SK-N-MC (cell line): ENCODE measurements around the gene KRTAP2-2.

Source experiments
- DNase-seq: peaks from one replicate; pipeline ENCODE4 v3.0.0-alpha.2; 2011; ENCODE audit warnings: low read depth, low spot score
- H3K27ac ChIP-seq: fragments of 200-600 bp; sonication (generic); 2 replicates; pipeline ENCODE4 v1.5.1; 2016; ENCODE audit warnings: mixed run types
- H3K36me3 ChIP-seq: fragments of 200-600 bp; sonication (generic); 2 replicates; pipeline ENCODE4 v1.6.1; 2017; ENCODE audit warnings: antibody characterized with exemption, low read length, mixed read lengths; ENCODE audit not compliant: insufficient read depth
- H3K4me3 ChIP-seq: fragments of 200-600 bp; sonication (generic); 2 replicates; pipeline ENCODE4 v1.5.1; 2016
- H3K9ac ChIP-seq: fragments of 200-600 bp; sonication (generic); 2 replicates; pipeline ENCODE4 v1.8.0; 2017; ENCODE audit warnings: mixed run types, mixed read lengths; ENCODE audit not compliant: insufficient read length
- H3K9me3 ChIP-seq: fragments of 200-600 bp; sonication (generic); 2 replicates; pipeline ENCODE4 v1.6.1; 2017; ENCODE audit warnings: low read depth, mild to moderate bottlenecking, antibody characterized with exemption, low read length, moderate library complexity, mixed read lengths
- EZH2 ChIP-seq: fragments of 200-600 bp; sonication (generic); IDR thresholded peaks from one replicate; pipeline ENCODE4 v1.6.1; 2017; ENCODE audit warnings: antibody characterized with exemption
- FOXP2 ChIP-seq: optimal IDR thresholded peaks from 2 replicates; pipeline ENCODE3; 2011; ENCODE audit warnings: mild to moderate bottlenecking, moderate library complexity; ENCODE audit not compliant: insufficient read depth; ENCODE audit errors: extremely low read length, control extremely low read depth
- POLR2AphosphoS5 ChIP-seq: IDR thresholded peaks from 2 replicates; pipeline ENCODE4 v1.6.1; 2012; ENCODE audit warnings: mild to moderate bottlenecking, low read depth, low read length, borderline replicate concordance

KRTAP2-2 gene

GRCh38 chr17:41029633-41030245 lies 25.3 kb downstream of the KRTAP2-2 start, which contains the start of gene KRTAP1-4:
KRTAP1-4 (minus strand) TSS chr17:41030195; CDS start chr17:41030078, 117 bp downstream.
- no peak for DNase-seq
- Histone ChIP-seq H3K36me3 (no peaks in the 10 kb centered on the region), H3K9me3 (no peaks in the 10 kb centered on the region), H3K4me3 (no peak within 1 kb of the TSS), H3K9ac (no peak within 1 kb of the TSS), H3K27ac (no peak within 1 kb of the TSS)
- no peak for TF ChIP-seq EZH2
- TF ChIP-seq FOXP2: no peak
- no peak for TF ChIP-seq POLR2AphosphoS5

DNA sequence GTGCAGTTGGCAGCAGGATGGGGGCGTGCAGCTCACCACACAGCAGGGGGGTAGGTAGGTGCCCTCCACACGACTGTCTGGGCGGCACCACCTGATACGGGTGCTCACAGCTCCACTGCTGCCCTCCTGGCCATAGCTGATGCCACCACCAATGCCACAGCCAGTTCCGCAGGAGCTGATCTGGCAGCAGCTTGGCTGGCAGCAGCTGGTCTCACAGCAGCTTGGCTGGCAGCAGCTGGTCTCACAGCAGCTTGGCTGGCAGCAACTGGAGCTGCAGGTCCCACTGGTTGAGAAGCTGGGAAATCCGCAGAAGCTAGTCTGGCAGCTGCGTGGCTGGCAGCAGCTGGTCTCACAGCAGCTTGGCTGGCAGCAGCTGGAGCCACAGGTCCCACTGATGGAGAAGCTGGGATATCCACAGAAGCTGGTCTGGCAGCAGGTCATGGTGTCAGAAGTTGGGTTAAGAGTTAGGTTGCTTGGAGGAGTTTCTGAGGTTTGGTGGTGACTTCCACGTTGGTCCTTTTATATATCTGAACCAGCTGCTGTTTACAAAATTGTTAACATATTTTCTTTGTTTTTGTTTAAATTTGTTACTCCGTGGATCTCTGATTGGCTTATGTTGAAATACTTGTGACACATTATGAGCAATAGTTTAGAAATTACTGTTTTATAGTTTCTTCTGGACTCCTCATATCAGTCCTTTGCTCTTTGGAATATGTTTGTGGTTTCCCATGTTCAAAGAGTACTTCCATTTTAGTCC lies 28.1 kb downstream of the KRTAP2-2 start, which contains the start of gene KRTAP1-5:
Gene KRTAP1-5 (minus strand): TSS at position 494 of the 757 bp plus-strand sequence. CDS start 53 bp downstream, at position 441.
- Histone ChIP-seq H3K4me3 (no peak within 1 kb of the TSS), H3K9me3 (no peaks in the 10 kb centered on the region), H3K9ac (no peak within 1 kb of the TSS), H3K27ac (no peak within 1 kb of the TSS), H3K36me3 (no peaks in the 10 kb centered on the region)
- TF ChIP-seq EZH2 (no peak), POLR2AphosphoS5 (no peak), FOXP2 (no peak)
- DNase-seq: no peak

DNA sequence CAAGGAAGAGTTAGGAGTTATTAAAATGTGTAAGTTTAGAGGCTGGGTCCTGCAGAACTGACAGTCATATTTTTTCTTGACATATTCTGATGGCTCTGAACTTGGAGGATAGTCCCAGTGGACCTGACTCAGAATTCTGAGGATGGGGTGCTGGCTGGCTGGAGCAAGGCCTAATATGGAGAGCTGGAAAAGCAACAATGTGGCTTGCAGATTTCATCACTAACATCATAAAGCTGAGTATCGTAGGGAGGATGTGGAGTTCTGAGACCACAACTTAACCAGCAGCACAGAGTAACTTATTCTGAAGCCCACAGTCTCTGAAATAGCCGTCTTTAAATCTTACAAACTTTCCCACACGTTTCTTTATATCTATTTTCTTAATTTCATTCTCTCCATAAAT lies 30.3 kb downstream of the KRTAP2-2 start:
- Histone ChIP-seq H3K4me3 (no peak overlapping the region), H3K9me3 (no peaks in the 10 kb centered on the region), H3K9ac (no peak overlapping the region), H3K27ac (no peak overlapping the region), H3K36me3 (no peaks in the 10 kb centered on the region)
- TF ChIP-seq POLR2AphosphoS5 (no peak), FOXP2 (no peak), EZH2 (no peak)
- DNase-seq: no peak

- H3K4me3 ChIP-seq: no peak overlapping the region
- no peak overlapping the region for H3K9ac ChIP-seq
- no peak overlapping the region for H3K27ac ChIP-seq
- no peak for DNase-seq
- TF ChIP-seq FOXP2: no peak
- no peaks in the 10 kb centered on the region for H3K36me3 ChIP-seq
- H3K9me3 ChIP-seq: no peaks in the 10 kb centered on the region
Observed at GRCh38 chr17:41020336-41020735, 34.7 kb downstream of the KRTAP2-2 start.

DNA sequence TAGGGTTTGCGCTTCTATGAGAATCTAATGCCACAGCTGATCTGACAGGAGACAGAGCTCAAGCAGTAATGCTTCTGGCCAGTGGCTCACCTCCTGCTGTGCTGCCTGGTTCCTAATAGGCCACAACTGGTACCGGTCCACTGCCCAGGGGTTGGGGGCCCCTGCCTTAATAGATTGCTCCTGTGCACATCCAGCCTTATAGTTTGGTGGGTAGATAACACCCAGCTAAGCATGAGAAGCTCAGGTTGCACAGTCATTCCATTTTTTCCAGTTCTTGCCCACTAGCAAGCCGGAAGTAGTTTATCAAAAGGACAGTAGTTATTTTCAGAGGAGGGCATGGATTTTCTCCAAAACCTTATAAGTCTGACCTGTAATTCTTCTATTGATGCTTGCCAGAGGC lies 35.6 kb downstream of the KRTAP2-2 start:
- H3K9ac ChIP-seq: no peak overlapping the region
- no peaks in the 10 kb centered on the region for H3K9me3 ChIP-seq
- H3K27ac ChIP-seq: no peak overlapping the region
- H3K4me3 ChIP-seq: no peak overlapping the region
- no peak for DNase-seq
- no peak for TF ChIP-seq FOXP2
- TF ChIP-seq POLR2AphosphoS5: no peak
- TF ChIP-seq EZH2: no peak
- no peaks in the 10 kb centered on the region for H3K36me3 ChIP-seq

DNA sequence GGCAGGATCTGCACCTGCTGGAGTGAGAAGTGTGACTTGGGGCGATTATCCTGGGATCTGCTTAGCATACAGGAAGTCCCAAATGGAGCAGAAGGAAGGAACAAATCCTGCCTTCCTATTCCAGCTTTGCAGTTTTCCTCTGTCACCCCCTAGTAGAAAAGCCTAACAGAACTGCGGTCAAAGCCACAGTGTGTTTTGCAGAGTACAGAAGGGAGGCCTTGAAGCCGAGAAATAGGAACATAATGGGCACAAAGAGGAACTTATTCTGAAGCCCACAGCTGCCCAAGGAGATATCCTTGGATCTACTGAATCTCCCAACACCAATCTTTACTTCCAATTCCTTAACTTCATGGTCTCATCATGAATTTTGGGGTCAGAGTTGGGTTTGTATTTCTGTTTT lies 36.5 kb downstream of the KRTAP2-2 start:
- no peak for DNase-seq
- Histone ChIP-seq H3K36me3 (no peaks in the 10 kb centered on the region), H3K9me3 (no peaks in the 10 kb centered on the region), H3K4me3 (no peak overlapping the region), H3K27ac (no peak overlapping the region), H3K9ac (no peak overlapping the region)
- no peak for TF ChIP-seq POLR2AphosphoS5
- TF ChIP-seq FOXP2: no peak
- no peak for TF ChIP-seq EZH2

DNA sequence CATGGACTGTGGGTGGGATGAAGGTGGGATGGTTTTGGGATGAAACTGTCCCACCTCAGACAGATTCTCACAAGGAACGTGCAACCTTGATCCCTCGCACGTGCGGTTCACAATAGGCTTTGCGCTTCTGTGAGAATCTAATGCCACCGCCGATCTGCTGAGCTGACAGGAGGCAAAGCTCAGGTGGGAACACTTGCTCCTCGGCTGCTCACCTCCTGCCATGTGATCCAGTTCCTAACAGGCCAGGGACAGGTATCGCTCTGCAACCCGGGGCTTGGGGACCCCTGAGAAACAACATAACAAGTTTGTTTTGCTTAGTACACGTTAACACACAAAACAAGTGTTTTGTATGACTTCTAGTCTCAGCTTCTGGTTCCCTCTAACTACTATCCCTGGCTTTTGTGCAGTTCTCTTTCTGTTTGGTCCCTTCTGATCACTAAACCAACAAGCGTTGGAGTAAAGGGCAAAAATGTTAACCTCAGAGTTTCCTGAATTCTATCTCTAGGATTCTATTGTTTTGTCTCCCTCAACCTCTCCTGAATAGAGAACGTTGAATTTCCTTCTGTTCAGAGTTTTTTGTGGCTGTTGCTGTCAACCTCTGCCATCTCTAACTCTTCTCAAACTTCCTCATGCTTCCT lies 38.3 kb downstream of the KRTAP2-2 start:
- H3K36me3 ChIP-seq: no peaks in the 10 kb centered on the region
- no peaks in the 10 kb centered on the region for H3K9me3 ChIP-seq
- H3K27ac ChIP-seq: no peak overlapping the region
- TF ChIP-seq POLR2AphosphoS5: no peak
- TF ChIP-seq FOXP2: no peak
- TF ChIP-seq EZH2: no peak
- DNase-seq: no peak
- no peak overlapping the region for H3K4me3 ChIP-seq
- H3K9ac ChIP-seq: no peak overlapping the region

DNA sequence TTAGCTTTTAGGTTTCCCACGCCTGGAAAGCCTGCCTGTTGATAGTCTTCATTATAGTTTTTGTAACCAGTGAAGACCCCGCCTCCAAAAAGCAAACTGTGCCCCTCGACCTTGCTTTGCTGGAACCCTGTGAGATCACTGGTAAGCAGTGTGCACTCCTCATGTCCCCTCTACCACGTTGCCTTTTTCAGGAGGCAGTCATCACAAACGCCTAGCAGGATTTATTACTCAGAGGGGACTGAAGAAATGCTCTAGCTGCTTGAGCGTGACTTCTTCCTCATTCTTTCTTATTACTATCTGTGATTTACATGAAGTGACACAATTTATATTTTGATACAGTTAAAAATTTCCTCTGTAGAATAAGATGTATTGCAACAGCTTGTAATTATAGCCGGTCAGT lies 39.6 kb downstream of the KRTAP2-2 start:
- Histone ChIP-seq H3K4me3 (no peak overlapping the region), H3K9ac (no peak overlapping the region), H3K27ac (no peak overlapping the region), H3K36me3 (no peaks in the 10 kb centered on the region), H3K9me3 (no peaks in the 10 kb centered on the region)
- DNase-seq: no peak
- TF ChIP-seq FOXP2: no peak
- no peak for TF ChIP-seq POLR2AphosphoS5
- no peak for TF ChIP-seq EZH2
